SH-SY5Y (cell line): Measurements from ENCODE around the gene GPC5.

Experiments used
- GATA2 ChIP-seq: IDR thresholded peaks from 2 replicates; pipeline ENCODE4 v1.6.1; 2011; ENCODE audit warnings: mild to moderate bottlenecking, low read depth, low read length
- GATA3 ChIP-seq: IDR thresholded peaks from 2 replicates; pipeline ENCODE4 v1.6.1; 2011; ENCODE audit warnings: low read depth, mild to moderate bottlenecking, low read length, moderate library complexity

- TF ChIP-seq GATA2 (no peak), GATA3 (no peak)
Measured at GRCh38 chr13:92743992-92744391, 1345.6 kb downstream of the GPC5 start.
